SK-N-SH (cell line): Measurements from ENCODE around the gene GRM8. TPM values are rescaled to one million over a fixed set of nuclear protein-coding genes. Genes with fewer than 3 reads are reported as not detected.

Source experiments
- CTCF ChIA-PET: fragments of 300-600, 350-600 bp; formaldehyde crosslinking; extraction: SDS; loops from one replicate; lab custom pipeline; 2021; lab: Yijun Ruan, JAX
- POLR2A ChIA-PET: fragments of 350-600 bp; sonication (Branson Sonifier 250); formaldehyde crosslinking; extraction: SDS; loops from one replicate; lab custom pipeline; 2020; ENCODE audit warnings: antibody characterized with exemption, inconsistent platforms; lab: Yijun Ruan, JAX
- DNase-seq: peaks from one replicate; pipeline ENCODE4 v3.0.0; 2012
- H2AFZ ChIP-seq: fragments of 200-600 bp; sonication (generic); 2 replicates; pipeline ENCODE4 v1.8.1; 2016; ENCODE audit warnings: antibody characterized with exemption, mild to moderate bottlenecking, low read depth
- H3F3A ChIP-seq: fragments of 200-600 bp; sonication (generic); replicated peaks from 2 replicates; pipeline ENCODE3; 2016; ENCODE audit warnings: antibody characterized with exemption, mild to moderate bottlenecking; ENCODE audit not compliant: insufficient read depth
- H3K27ac ChIP-seq, 2 experiments: fragments of 200-500 bp in 1 of 2; fragments of 200-600 bp in 1 of 2; sonication (Bioruptor generic) in 1 of 2; sonication (generic), shearing (Covaris generic) in 1 of 2; 2 replicates each; pipeline versions ENCODE4 v1.5.1 to v1.6.1; 2014 to 2016; ENCODE audit warnings: low read depth in 2 of 2, inconsistent platforms in 1 of 2, low read length in 1 of 2, mild to moderate bottlenecking in 1 of 2, mixed read lengths in 1 of 2
- H3K27me3 ChIP-seq: fragments of 200-600 bp; sonication (generic), shearing (Covaris generic); 2 replicates; pipeline ENCODE4 v1.6.1; 2016; ENCODE audit warnings: mixed run types; ENCODE audit not compliant: insufficient read depth
- H3K36me3 ChIP-seq, 2 experiments: fragments of 200-500 bp in 1 of 2; fragments of 200-600 bp in 1 of 2; sonication (Bioruptor generic) in 1 of 2; sonication (generic) in 1 of 2; replicated peaks in 1 of 2; 2 replicates each; pipeline versions ENCODE3 to v1.5.1; 2014 to 2016; ENCODE audit warnings: low read length in 1 of 2, mild to moderate bottlenecking in 1 of 2; ENCODE audit not compliant: insufficient read depth in 2 of 2, control insufficient read depth in 1 of 2
- H3K4me1 ChIP-seq, 2 experiments: fragments of 200-500 bp in 1 of 2; fragments of 200-600 bp in 1 of 2; sonication (Bioruptor generic) in 1 of 2; sonication (generic), shearing (Covaris generic) in 1 of 2; 2 replicates each; pipeline versions ENCODE4 v1.5.1 to v1.6.1; 2014 to 2016; ENCODE audit warnings: low read depth in 1 of 2, low read length in 1 of 2, mixed run types in 1 of 2; ENCODE audit not compliant: insufficient read depth in 2 of 2, control insufficient read depth in 1 of 2
- H3K4me2 ChIP-seq: fragments of 200-600 bp; sonication (generic), shearing (Covaris generic); 2 replicates; pipeline ENCODE4 v1.6.1; 2017; ENCODE audit warnings: mixed run types
- H3K4me3 ChIP-seq, 2 experiments: fragments of 200-500 bp in 1 of 2; fragments of 200-600 bp in 1 of 2; sonication (Bioruptor generic) in 1 of 2; sonication (generic), shearing (Covaris generic) in 1 of 2; 2 replicates each; pipeline versions ENCODE4 v1.5.1 to v1.8.1; 2014 to 2016; ENCODE audit warnings: low read depth in 2 of 2, inconsistent platforms in 1 of 2, low read length in 1 of 2, mild to moderate bottlenecking in 1 of 2, mixed read lengths in 1 of 2, moderate library complexity in 1 of 2
- H3K79me2 ChIP-seq: fragments of 200-600 bp; sonication (generic); 2 replicates; pipeline ENCODE4 v1.8.1; 2017; ENCODE audit warnings: mild to moderate bottlenecking; ENCODE audit not compliant: insufficient read depth
- H3K9ac ChIP-seq: fragments of 200-600 bp; sonication (generic); 2 replicates; pipeline ENCODE4 v1.6.1; 2017; ENCODE audit warnings: mixed run types
- H3K9me2 ChIP-seq: fragments of 200-600 bp; sonication (generic); 2 replicates; pipeline ENCODE4 v1.6.1; 2017; ENCODE audit warnings: mixed run types
- H3K9me3 ChIP-seq: fragments of 200-600 bp; sonication (generic); 2 replicates; pipeline ENCODE4 v1.6.1; 2017; ENCODE audit warnings: mixed run types, mild to moderate bottlenecking, moderate library complexity
- H4K20me1 ChIP-seq: fragments of 200-600 bp; sonication (generic); 2 replicates; pipeline ENCODE4 v1.6.1; 2017; ENCODE audit warnings: mild to moderate bottlenecking, mixed run types; ENCODE audit not compliant: insufficient read depth
- ELF1 ChIP-seq: IDR thresholded peaks from 2 replicates; pipeline ENCODE4 v1.4.0; 2012
- EZH2phosphoT487 ChIP-seq: fragments of 200-600 bp; sonication (generic); IDR thresholded peaks from 2 replicates; pipeline ENCODE4 v1.6.1; 2017; ENCODE audit warnings: low read depth, mixed run types, mild to moderate bottlenecking, antibody characterized with exemption, moderate library complexity, borderline replicate concordance
- GABPA ChIP-seq: IDR thresholded peaks from 2 replicates; pipeline ENCODE4 v1.4.0; 2012; ENCODE audit warnings: low read depth, mild to moderate bottlenecking
- MEF2A ChIP-seq: IDR thresholded peaks from 2 replicates; pipeline ENCODE4 v1.4.0; 2012; ENCODE audit warnings: low read depth, borderline replicate concordance
- MXI1 ChIP-seq: IDR thresholded peaks from 2 replicates; pipeline ENCODE4 v1.6.1; 2012; ENCODE audit warnings: mild to moderate bottlenecking, low read depth, low read length, improper control_type of control experiment
- NRF1 ChIP-seq: IDR thresholded peaks from 2 replicates; pipeline ENCODE4 v1.6.1; 2012; ENCODE audit warnings: low read depth, mild to moderate bottlenecking, low read length
- POLR2AphosphoS5 ChIP-seq: IDR thresholded peaks from 2 replicates; pipeline ENCODE4 v1.6.1; 2012; ENCODE audit warnings: low read depth, low read length
- RXRA ChIP-seq: IDR thresholded peaks from 2 replicates; pipeline ENCODE4 v1.4.0; 2012; ENCODE audit warnings: low read depth, mild to moderate bottlenecking, borderline replicate concordance
- TAF1 ChIP-seq: IDR thresholded peaks from 2 replicates; pipeline ENCODE4 v1.6.1; 2012; ENCODE audit warnings: low read depth, mild to moderate bottlenecking, low read length, moderate library complexity, borderline replicate concordance
- WGBS: methylation state at CpG from one replicate; pipeline ENCODE4 v1.1.6; 2017; ENCODE audit warnings: low lambda C conversion rate; 5-methylcytosine and 5-hydroxymethylcytosine counted together
- polyA plus RNA-seq, 3 experiments: library from polyadenylated mRNA; depleted of rRNA; stranded (reverse); fragments of >200 nt; gene quantifications; 2 replicates each; pipeline ENCODE4 v1.2.3, GENCODE V29; 2012
- TF ChIP-seq, protein P1 (sequence below): IDR thresholded peaks from 2 replicates; pipeline ENCODE4 v1.6.1; 2012; ENCODE audit warnings: mild to moderate bottlenecking, low read depth, low read length, moderate library complexity
- TF ChIP-seq, protein P2 (sequence below): fragments of 150-350 bp; IDR thresholded peaks from 2 replicates; pipeline ENCODE4 v1.6.1; 2016; ENCODE audit warnings: mild to moderate bottlenecking, low read depth, low read length
- TF ChIP-seq, protein P3 (sequence below): IDR thresholded peaks from 2 replicates; pipeline ENCODE4 v1.4.0; 2012; ENCODE audit warnings: low read depth
- TF ChIP-seq, protein P4 (sequence below): IDR thresholded peaks from 2 replicates; pipeline ENCODE4 v1.4.0; 2012; ENCODE audit warnings: low read depth, borderline replicate concordance

The GRM8 gene
- polyA plus RNA-seq, 1 of the 3 experiments (the other 2 are of a cell fraction) = 0.10 TPM

DNA sequence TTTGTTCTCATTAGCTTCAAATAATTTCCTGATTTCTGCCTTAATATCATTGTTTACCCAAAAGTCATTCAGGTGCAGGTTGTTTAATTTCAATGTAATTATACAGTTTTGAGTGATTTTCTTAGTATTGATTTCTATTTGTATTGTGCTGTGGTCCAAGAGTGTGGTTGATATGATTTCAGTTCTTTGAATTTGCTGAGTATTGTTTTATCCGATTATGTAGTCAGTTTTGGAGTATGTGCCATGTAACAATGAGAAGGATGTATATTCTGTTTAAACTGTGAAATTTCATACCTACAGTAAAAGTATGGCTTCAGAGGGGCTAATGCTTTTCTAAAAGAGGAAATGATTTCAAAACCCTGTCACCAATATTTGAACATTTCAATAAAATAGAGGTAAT is 17.4 kb upstream of the GRM8 start (continued):
- TF ChIP-seq, protein P1, sequence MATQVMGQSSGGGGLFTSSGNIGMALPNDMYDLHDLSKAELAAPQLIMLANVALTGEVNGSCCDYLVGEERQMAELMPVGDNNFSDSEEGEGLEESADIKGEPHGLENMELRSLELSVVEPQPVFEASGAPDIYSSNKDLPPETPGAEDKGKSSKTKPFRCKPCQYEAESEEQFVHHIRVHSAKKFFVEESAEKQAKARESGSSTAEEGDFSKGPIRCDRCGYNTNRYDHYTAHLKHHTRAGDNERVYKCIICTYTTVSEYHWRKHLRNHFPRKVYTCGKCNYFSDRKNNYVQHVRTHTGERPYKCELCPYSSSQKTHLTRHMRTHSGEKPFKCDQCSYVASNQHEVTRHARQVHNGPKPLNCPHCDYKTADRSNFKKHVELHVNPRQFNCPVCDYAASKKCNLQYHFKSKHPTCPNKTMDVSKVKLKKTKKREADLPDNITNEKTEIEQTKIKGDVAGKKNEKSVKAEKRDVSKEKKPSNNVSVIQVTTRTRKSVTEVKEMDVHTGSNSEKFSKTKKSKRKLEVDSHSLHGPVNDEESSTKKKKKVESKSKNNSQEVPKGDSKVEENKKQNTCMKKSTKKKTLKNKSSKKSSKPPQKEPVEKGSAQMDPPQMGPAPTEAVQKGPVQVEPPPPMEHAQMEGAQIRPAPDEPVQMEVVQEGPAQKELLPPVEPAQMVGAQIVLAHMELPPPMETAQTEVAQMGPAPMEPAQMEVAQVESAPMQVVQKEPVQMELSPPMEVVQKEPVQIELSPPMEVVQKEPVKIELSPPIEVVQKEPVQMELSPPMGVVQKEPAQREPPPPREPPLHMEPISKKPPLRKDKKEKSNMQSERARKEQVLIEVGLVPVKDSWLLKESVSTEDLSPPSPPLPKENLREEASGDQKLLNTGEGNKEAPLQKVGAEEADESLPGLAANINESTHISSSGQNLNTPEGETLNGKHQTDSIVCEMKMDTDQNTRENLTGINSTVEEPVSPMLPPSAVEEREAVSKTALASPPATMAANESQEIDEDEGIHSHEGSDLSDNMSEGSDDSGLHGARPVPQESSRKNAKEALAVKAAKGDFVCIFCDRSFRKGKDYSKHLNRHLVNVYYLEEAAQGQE = no peak
- TF ChIP-seq TAF1 = no peak

DNA sequence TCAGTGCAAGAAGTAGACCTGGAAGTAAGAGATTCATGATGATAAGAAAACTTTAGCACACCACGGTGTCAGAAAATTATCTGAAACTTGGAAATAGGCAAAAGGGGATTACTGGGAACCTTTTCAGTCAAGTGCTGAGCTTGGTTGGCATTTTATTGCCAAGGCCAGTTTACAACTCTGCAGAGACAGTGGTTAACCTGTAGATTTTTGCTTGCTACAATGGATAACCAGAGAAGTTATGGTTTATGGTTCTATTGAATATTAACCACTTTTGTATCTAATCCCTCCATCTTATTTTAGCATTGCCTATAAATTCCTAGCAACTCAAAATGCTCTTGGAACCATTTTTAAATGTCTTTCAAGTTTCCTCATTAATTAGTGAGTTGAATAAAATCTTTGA is 13.3 kb upstream of the GRM8 start:
- H3K9me2 ChIP-seq = no peaks in the 10 kb centered on the region

More for the DNA sequence above, 13.3 kb upstream of the GRM8 start:
- ChIA-PET POLR2A (no interaction called here), CTCF (no interaction called here)
- Histone ChIP-seq H2AFZ (no peak overlapping the region), H3K9me3 (no peaks in the 10 kb centered on the region), H3K4me2 (no peak overlapping the region), H3K27ac (no peak overlapping the region), H3K79me2 (no peaks in the 10 kb centered on the region), H3K36me3 (no peaks in the 10 kb centered on the region), H3K4me3 (no peak overlapping the region), H3K9ac (no peak overlapping the region), H4K20me1 (no peaks in the 10 kb centered on the region), H3K4me1 (no peaks in the 10 kb centered on the region), H3F3A (no peaks in the 10 kb centered on the region), H3K27me3 (no peaks in the 10 kb centered on the region; the same call in 1 of the 2 replicates)
- no peak for DNase-seq
- WGBS = 11% methylated on average over 1 of the region's 1 CpG
- TF ChIP-seq, protein P2, sequence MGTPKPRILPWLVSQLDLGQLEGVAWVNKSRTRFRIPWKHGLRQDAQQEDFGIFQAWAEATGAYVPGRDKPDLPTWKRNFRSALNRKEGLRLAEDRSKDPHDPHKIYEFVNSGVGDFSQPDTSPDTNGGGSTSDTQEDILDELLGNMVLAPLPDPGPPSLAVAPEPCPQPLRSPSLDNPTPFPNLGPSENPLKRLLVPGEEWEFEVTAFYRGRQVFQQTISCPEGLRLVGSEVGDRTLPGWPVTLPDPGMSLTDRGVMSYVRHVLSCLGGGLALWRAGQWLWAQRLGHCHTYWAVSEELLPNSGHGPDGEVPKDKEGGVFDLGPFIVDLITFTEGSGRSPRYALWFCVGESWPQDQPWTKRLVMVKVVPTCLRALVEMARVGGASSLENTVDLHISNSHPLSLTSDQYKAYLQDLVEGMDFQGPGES = no peak
- TF ChIP-seq RXRA = no peak
- TF ChIP-seq POLR2AphosphoS5 = no peak
- no peak for TF ChIP-seq ELF1
- TF ChIP-seq, protein P3, sequence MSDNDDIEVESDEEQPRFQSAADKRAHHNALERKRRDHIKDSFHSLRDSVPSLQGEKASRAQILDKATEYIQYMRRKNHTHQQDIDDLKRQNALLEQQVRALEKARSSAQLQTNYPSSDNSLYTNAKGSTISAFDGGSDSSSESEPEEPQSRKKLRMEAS = no peak
- TF ChIP-seq, protein P1 = no peak
- TF ChIP-seq NRF1 = no peak
- no peak for TF ChIP-seq MEF2A
- no peak for TF ChIP-seq MXI1
- TF ChIP-seq, protein P4, sequence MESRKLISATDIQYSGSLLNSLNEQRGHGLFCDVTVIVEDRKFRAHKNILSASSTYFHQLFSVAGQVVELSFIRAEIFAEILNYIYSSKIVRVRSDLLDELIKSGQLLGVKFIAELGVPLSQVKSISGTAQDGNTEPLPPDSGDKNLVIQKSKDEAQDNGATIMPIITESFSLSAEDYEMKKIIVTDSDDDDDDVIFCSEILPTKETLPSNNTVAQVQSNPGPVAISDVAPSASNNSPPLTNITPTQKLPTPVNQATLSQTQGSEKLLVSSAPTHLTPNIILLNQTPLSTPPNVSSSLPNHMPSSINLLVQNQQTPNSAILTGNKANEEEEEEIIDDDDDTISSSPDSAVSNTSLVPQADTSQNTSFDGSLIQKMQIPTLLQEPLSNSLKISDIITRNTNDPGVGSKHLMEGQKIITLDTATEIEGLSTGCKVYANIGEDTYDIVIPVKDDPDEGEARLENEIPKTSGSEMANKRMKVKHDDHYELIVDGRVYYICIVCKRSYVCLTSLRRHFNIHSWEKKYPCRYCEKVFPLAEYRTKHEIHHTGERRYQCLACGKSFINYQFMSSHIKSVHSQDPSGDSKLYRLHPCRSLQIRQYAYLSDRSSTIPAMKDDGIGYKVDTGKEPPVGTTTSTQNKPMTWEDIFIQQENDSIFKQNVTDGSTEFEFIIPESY = no peak
- no peak for TF ChIP-seq EZH2phosphoT487
- TF ChIP-seq GABPA = no peak
